ENCODE data around the gene NAXD. TPM values are rescaled to one million over a fixed set of nuclear protein-coding genes. Genes with fewer than 3 reads are reported as not detected.

Gene NAXD
- total RNA-seq, 1 donor from 2014 or later: 25.8 TPM

GRCh38 chr13:110680852-110681251 lies 65.5 kb downstream of the NAXD start:
- H2AFZ ChIP-seq (ENCODE audit: low read depth, low read length): no peak overlapping the region
- H3K4me1 Mint-ChIP-seq (ENCODE audit: low read depth, unreplicated experiment): peaks cover 10% of the 10 kb centered on the region
- H3K9ac ChIP-seq (ENCODE audit: low read length): no peak overlapping the region
- DNase-seq (ENCODE audit: low read depth): no peak
- no peak overlapping the region for H3K4me3 Mint-ChIP-seq (ENCODE audit: unreplicated experiment)
- H3K27ac ChIP-seq (ENCODE audit: low read depth, low read length): no peak overlapping the region
- no peak overlapping the region for H3K27ac Mint-ChIP-seq (ENCODE audit: unreplicated experiment)
- no peaks in the 10 kb centered on the region for H3K27me3 Mint-ChIP-seq (ENCODE audit: low read depth, unreplicated experiment)
- no peaks in the 10 kb centered on the region for H3K79me2 ChIP-seq (ENCODE audit: insufficient read depth, low read length)
- H3K4me2 ChIP-seq (ENCODE audit: low read length): no peak overlapping the region
- peaks cover 16% of the 10 kb centered on the region for H4K20me1 ChIP-seq (ENCODE audit: insufficient read depth, low read length)
- peaks cover 3% of the 10 kb centered on the region for H3K4me1 ChIP-seq (ENCODE audit: insufficient read depth, low read length)
- TF ChIP-seq CTCF (IDR thresholded peaks at IDR 0.05; ENCODE audit: insufficient read depth, low read depth, low read length): peak; percentile 43
- no peak for TF ChIP-seq EZH2 (IDR thresholded peaks at IDR 0.05; ENCODE audit: insufficient read depth, low read length)
- no peaks in the 10 kb centered on the region for H3K9me3 ChIP-seq (ENCODE audit: insufficient read depth, low read depth, low read length)
- peaks cover 24% of the 10 kb centered on the region for H3K36me3 Mint-ChIP-seq (ENCODE audit: low read depth, unreplicated experiment)
- FAIRE-seq: no peak
- peaks cover 3% of the 10 kb centered on the region for H3K9me3 Mint-ChIP-seq (ENCODE audit: unreplicated experiment)
- peaks cover 9% of the 10 kb centered on the region for H3K36me3 ChIP-seq (ENCODE audit: insufficient read depth, low read length)
- no peak overlapping the region for H3K4me3 ChIP-seq (ENCODE audit: insufficient read depth, low read depth, low read length)
- H3K27me3 ChIP-seq (ENCODE audit: insufficient read depth, low read length): no peaks in the 10 kb centered on the region

GRCh38 chr13:110681868-110682550 lies 66.7 kb downstream of the NAXD start:
- H4K20me1 ChIP-seq (ENCODE audit: insufficient read depth, low read length): peaks cover 16% of the 10 kb centered on the region
- Mint-ChIP-seq H3K27ac (ENCODE audit: unreplicated experiment) (no peak overlapping the region), H3K4me1 (ENCODE audit: low read depth, unreplicated experiment) (peaks cover 10% of the 10 kb centered on the region), H3K27me3 (ENCODE audit: low read depth, unreplicated experiment) (no peaks in the 10 kb centered on the region), H3K36me3 (ENCODE audit: low read depth, unreplicated experiment) (peaks cover 22% of the 10 kb centered on the region), H3K9me3 (ENCODE audit: unreplicated experiment) (peaks cover 3% of the 10 kb centered on the region), H3K4me3 (ENCODE audit: unreplicated experiment) (no peak overlapping the region)
- H3K79me2 ChIP-seq (ENCODE audit: insufficient read depth, low read length): no peaks in the 10 kb centered on the region
- no peak overlapping the region for H3K9ac ChIP-seq (ENCODE audit: low read length)
- H3K27me3 ChIP-seq (ENCODE audit: insufficient read depth, low read length): no peaks in the 10 kb centered on the region
- H3K36me3 ChIP-seq (ENCODE audit: insufficient read depth, low read length): peaks cover 10% of the 10 kb centered on the region
- no peak overlapping the region for H3K4me3 ChIP-seq (ENCODE audit: insufficient read depth, low read depth, low read length)
- H2AFZ ChIP-seq (ENCODE audit: low read depth, low read length): no peak overlapping the region
- no peak for TF ChIP-seq CTCF (IDR thresholded peaks at IDR 0.05; ENCODE audit: insufficient read depth, low read depth, low read length)
- TF ChIP-seq EZH2 (IDR thresholded peaks at IDR 0.05; ENCODE audit: insufficient read depth, low read length): no peak
- no peaks in the 10 kb centered on the region for H3K9me3 ChIP-seq (ENCODE audit: insufficient read depth, low read depth, low read length)
- DNase-seq (ENCODE audit: low read depth) (no peak), FAIRE-seq (no peak)
- H3K4me2 ChIP-seq (ENCODE audit: low read length): no peak overlapping the region
- H3K4me1 ChIP-seq (ENCODE audit: insufficient read depth, low read length): peaks cover 3% of the 10 kb centered on the region
- no peak overlapping the region for H3K27ac ChIP-seq (ENCODE audit: low read depth, low read length)

- DNase-seq (ENCODE audit: low read depth) (no peak), FAIRE-seq (no peak)
- Histone ChIP-seq H2AFZ (ENCODE audit: low read depth, low read length) (no peak overlapping the region), H3K4me2 (ENCODE audit: low read length) (no peak overlapping the region), H3K9ac (ENCODE audit: low read length) (no peak overlapping the region), H4K20me1 (ENCODE audit: insufficient read depth, low read length) (peaks cover 15% of the 10 kb centered on the region), H3K79me2 (ENCODE audit: insufficient read depth, low read length) (no peaks in the 10 kb centered on the region), H3K27me3 (ENCODE audit: insufficient read depth, low read length) (no peaks in the 10 kb centered on the region), H3K27ac (ENCODE audit: low read depth, low read length) (no peak overlapping the region), H3K4me3 (ENCODE audit: insufficient read depth, low read depth, low read length) (no peak overlapping the region), H3K4me1 (ENCODE audit: insufficient read depth, low read length) (peaks cover 3% of the 10 kb centered on the region), H3K9me3 (ENCODE audit: insufficient read depth, low read depth, low read length) (no peaks in the 10 kb centered on the region), H3K36me3 (ENCODE audit: insufficient read depth, low read length) (peaks cover 12% of the 10 kb centered on the region)
- no peak overlapping the region for H3K27ac Mint-ChIP-seq (ENCODE audit: unreplicated experiment)
- H3K9me3 Mint-ChIP-seq (ENCODE audit: unreplicated experiment): peaks cover 3% of the 10 kb centered on the region
- TF ChIP-seq EZH2 (IDR thresholded peaks at IDR 0.05; ENCODE audit: insufficient read depth, low read length) (no peak), CTCF (IDR thresholded peaks at IDR 0.05; ENCODE audit: insufficient read depth, low read depth, low read length) (no peak)
- no peaks in the 10 kb centered on the region for H3K27me3 Mint-ChIP-seq (ENCODE audit: low read depth, unreplicated experiment)
- no peak overlapping the region for H3K4me3 Mint-ChIP-seq (ENCODE audit: unreplicated experiment)
- H3K36me3 Mint-ChIP-seq (ENCODE audit: low read depth, unreplicated experiment): peaks cover 23% of the 10 kb centered on the region
- H3K4me1 Mint-ChIP-seq (ENCODE audit: low read depth, unreplicated experiment): peaks cover 10% of the 10 kb centered on the region
These were observed 67.4 kb downstream of the NAXD start for GRCh38 chr13:110682746-110683145.
